Stomach (tissue), 9 donors: ENCODE results near the gene CUL9. TPM values are rescaled to one million over a fixed set of nuclear protein-coding genes. Genes with fewer than 3 reads are reported as not detected.

Source experiments
- DNase-seq, 2 donors: peaks; one replicate each; pipeline versions ENCODE4 v3.0.0 to v3.0.0-alpha.2; 2013 to 2019
- H3K27ac ChIP-seq, 5 donors: fragments of 200-600 bp in 4 of 5; sonication (generic) in 4 of 5; one replicate each; pipeline ENCODE4 v1.5.1; 2013 to 2019; ENCODE audit warnings: mild to moderate bottlenecking in 1 of 5, moderate library complexity in 1 of 5
- H3K27me3 ChIP-seq, 3 donors: fragments of 200-600 bp; sonication (generic); one replicate each; pipeline ENCODE4 v1.5.1; 2017 to 2019; ENCODE audit warnings: mixed run types in 1 of 3
- H3K36me3 ChIP-seq, 4 donors: fragments of 200-600 bp; sonication (generic); 1 replicate in 3 of 4; 2 replicates in 1 of 4; pipeline ENCODE4 v1.5.1; 2016 to 2019
- H3K4me1 ChIP-seq, 4 donors: fragments of 200-600 bp; sonication (generic); one replicate each; pipeline ENCODE4 v1.5.1; 2016 to 2019
- H3K4me3 ChIP-seq, 4 donors: fragments of 200-600 bp; sonication (generic) in 3 of 4; one replicate each; pipeline ENCODE4 v1.5.1; 2016 to 2019; ENCODE audit warnings: mild to moderate bottlenecking in 1 of 4
- H3K9me3 ChIP-seq, 4 donors: fragments of 200-600 bp; sonication (generic); one replicate each; pipeline ENCODE4 v1.5.1; 2016 to 2019
- EP300 ChIP-seq: sonication (generic); formaldehyde crosslinking; IDR thresholded peaks from one replicate; pipeline ENCODE4 v1.6.1; 2017; ENCODE audit warnings: antibody characterized with exemption
- POLR2A ChIP-seq, 4 donors: fragments of 450-650 bp; IDR thresholded peaks; one replicate each; pipeline ENCODE4 v1.6.1; 2016; ENCODE audit warnings: antibody characterized with exemption in 4 of 4, control low read depth in 2 of 4, mild to moderate bottlenecking in 1 of 4, moderate library complexity in 1 of 4
- POLR2AphosphoS5 ChIP-seq, 3 donors: sonication (generic); formaldehyde crosslinking; IDR thresholded peaks; one replicate each; pipeline ENCODE4 v1.6.1; 2016; ENCODE audit warnings: antibody characterized with exemption in 3 of 3
- WGBS, 5 donors: extraction: QIAGEN DNeasy Blood & Tissue Kit in 3 of 5; methylation state at CpG; one replicate each; pipeline versions ENCODE4 v1.1.5 to v1.1.7; 2013 to 2018; 5-methylcytosine and 5-hydroxymethylcytosine counted together
- intact Hi-C: fragments of 100-400 bp; cut with DNase I; formaldehyde crosslinking; loops from one replicate; pipeline ENCODE4 v1.15.1; 2023; ENCODE audit warnings: low total_unique reads
- polyA plus RNA-seq, 3 donors: library from polyadenylated mRNA; stranded (reverse); fragments of 200-250 nt; gene quantifications; one replicate each; pipeline ENCODE4 v1.2.3, GENCODE V29; 2013
- total RNA-seq, 5 donors: library from RNA; depleted of rRNA; stranded (reverse); fragments of >200 nt; gene quantifications; one replicate each; pipeline versions ENCODE4 v1.1.0 to v1.2.3, GENCODE V29; 2014 to 2016
- TF ChIP-seq, protein P1 (sequence below), 7 experiments: fragments of 450-650 bp in 4 of 7; fragments of 200-600 bp in 3 of 7; sonication (generic) in 3 of 7; IDR thresholded peaks; one replicate each; pipeline ENCODE4 v1.5.1; 2016 to 2019; ENCODE audit warnings: antibody characterized with exemption in 7 of 7, control low read depth in 2 of 7, mild to moderate bottlenecking in 1 of 7
- donor health status: healthy with polysubstance abuse.
- donor health status: Bipolar disorder and iron deficiency.
- donor health status: healthy.

The CUL9 gene
- total and polyA plus RNA-seq, 8 donors = 22.8 to 120 (median 45.0) TPM

- TF ChIP-seq EP300 (no peak), POLR2A (IDR thresholded peaks at IDR 0.05) (no peak), POLR2AphosphoS5 (IDR thresholded peaks at IDR 0.05) (no peak)
- TF ChIP-seq, protein P1, sequence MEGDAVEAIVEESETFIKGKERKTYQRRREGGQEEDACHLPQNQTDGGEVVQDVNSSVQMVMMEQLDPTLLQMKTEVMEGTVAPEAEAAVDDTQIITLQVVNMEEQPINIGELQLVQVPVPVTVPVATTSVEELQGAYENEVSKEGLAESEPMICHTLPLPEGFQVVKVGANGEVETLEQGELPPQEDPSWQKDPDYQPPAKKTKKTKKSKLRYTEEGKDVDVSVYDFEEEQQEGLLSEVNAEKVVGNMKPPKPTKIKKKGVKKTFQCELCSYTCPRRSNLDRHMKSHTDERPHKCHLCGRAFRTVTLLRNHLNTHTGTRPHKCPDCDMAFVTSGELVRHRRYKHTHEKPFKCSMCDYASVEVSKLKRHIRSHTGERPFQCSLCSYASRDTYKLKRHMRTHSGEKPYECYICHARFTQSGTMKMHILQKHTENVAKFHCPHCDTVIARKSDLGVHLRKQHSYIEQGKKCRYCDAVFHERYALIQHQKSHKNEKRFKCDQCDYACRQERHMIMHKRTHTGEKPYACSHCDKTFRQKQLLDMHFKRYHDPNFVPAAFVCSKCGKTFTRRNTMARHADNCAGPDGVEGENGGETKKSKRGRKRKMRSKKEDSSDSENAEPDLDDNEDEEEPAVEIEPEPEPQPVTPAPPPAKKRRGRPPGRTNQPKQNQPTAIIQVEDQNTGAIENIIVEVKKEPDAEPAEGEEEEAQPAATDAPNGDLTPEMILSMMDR (IDR thresholded peaks at IDR 0.05) = no peak
- H3K4me3 ChIP-seq = no peak overlapping the region
- intact Hi-C loops = loop anchor here (10.0 kb wide), 1 partner anchor 242 kb away; no protein-coding TSS in a partner anchor
- H3K9me3 ChIP-seq = no peaks in the 10 kb centered on the region
- WGBS, 5 donors = 82 to 89% (median 88%) methylated on average over 29 to 39 of the region's 39 CpGs
- peaks cover 0 to 7% (median 4%) of the 10 kb centered on the region in 4 donors for H3K4me1 ChIP-seq
- H3K27ac ChIP-seq = no peak overlapping the region
- no peak for DNase-seq
- no peaks in the 10 kb centered on the region for H3K36me3 ChIP-seq
- H3K27me3 ChIP-seq = peaks cover 0 to 9% (median 0%) of the 10 kb centered on the region in 3 donors
Observed at GRCh38 chr6:43262780-43263313, 80.9 kb downstream of the CUL9 start.

DNA sequence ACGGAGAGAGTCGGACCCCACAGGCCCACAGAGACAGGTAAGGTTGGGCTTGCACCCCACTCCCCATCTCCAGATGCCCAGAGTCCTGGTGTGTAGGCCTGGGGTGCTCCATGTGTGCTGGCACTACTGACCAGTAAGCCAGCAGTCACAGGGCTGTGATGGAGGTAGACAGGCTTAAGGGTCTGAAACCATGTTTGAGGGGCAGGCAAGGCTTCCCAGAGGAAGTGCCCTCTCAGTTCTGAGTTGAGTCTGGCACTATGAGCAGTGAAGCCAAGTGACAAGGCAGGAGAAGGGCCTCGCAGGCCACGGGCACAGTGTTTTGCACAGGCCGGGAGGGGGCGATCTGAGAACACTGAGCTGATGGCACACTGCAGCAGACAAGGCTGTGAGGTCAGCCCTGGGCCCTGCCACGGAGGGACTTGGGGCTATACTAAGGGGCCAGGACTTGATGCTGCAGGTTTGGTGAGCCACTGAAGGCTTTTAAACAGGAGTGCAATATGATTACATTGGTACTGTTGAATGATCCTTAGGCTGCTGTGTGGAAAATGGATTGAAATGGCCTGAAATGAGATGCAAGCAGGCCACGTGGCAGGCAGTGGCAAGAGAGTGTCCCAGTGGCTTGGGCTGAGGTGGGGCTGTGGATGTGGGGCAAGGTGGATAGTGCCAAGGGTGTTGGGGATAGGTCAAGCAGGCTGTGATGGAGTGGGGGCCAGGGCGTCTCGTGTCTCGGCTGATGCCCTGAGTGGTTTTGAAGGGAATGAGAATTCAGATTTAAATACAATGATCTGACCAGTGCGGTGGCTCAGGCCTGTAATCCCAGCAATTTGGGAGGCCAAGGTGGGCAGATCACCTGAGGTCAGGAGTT lies 81.5 kb downstream of the CUL9 start:
- Histone ChIP-seq H3K9me3 (no peaks in the 10 kb centered on the region), H3K27me3 (peaks cover 0 to 16% (median 0%) of the 10 kb centered on the region in 3 donors), H3K27ac (no peak overlapping the region), H3K36me3 (no peaks in the 10 kb centered on the region), H3K4me3 (no peak overlapping the region), H3K4me1 (peaks cover 6 to 14% (median 11%) of the 10 kb centered on the region in 4 donors)
- WGBS, 5 donors = 45 to 56% (median 50%) methylated on average over 12 of the region's 12 CpGs
- intact Hi-C loops = loop anchor here (10.0 kb wide), 1 partner anchor 241 kb away; no protein-coding TSS in a partner anchor
- DNase-seq = peak; percentile 82 to 92
- peak in 1 of 3 donors; percentile 44 for TF ChIP-seq POLR2AphosphoS5 (IDR thresholded peaks at IDR 0.05)
- no peak for TF ChIP-seq EP300
- TF ChIP-seq, protein P1 (IDR thresholded peaks at IDR 0.05) = peak in 5 of 7 experiments; percentile 48 to 74 (median 64)
- TF ChIP-seq POLR2A (IDR thresholded peaks at IDR 0.05) = peak in 1 of 4 donors; percentile 9

DNA sequence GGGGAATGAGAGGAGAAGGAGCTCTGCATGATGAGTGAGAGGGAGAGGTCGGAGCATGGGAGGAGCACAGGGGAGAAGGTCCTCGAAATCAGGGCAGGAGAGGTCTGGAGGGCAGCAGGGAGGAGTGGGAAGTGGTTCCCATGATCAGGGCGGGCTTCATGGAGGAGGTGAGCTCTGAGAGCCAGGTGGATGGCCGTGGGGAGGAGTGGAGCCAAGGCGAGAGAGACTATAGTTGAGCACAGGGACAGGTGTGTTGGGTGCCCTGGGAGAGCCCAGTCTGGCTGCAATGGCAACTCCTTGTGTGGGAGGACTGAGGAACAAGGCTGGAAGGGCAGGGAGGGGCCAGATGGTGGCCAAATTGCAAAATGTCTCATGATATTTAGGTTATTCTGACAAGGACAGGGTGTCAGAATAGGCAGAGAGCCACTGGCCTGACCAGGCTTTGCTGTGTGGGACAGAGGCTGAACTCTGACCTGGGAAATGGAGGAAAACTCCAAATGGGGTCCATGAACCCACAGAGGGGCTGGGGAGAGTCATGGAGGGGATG lies 82.7 kb downstream of the CUL9 start:
- H3K27ac ChIP-seq = no peak overlapping the region
- H3K4me1 ChIP-seq = peaks cover 17 to 25% (median 21%) of the 10 kb centered on the region in 4 donors
- H3K4me3 ChIP-seq = no peak overlapping the region
- H3K27me3 ChIP-seq = peaks cover 0 to 19% (median 7%) of the 10 kb centered on the region in 3 donors
- no peak for TF ChIP-seq POLR2AphosphoS5 (IDR thresholded peaks at IDR 0.05)
- TF ChIP-seq EP300 = no peak
- TF ChIP-seq, protein P1 (IDR thresholded peaks at IDR 0.05) = no peak
- no peak for TF ChIP-seq POLR2A (IDR thresholded peaks at IDR 0.05)
- intact Hi-C loops = loop anchor here (10.0 kb wide), 1 partner anchor 240 kb away; no protein-coding TSS in a partner anchor
- no peak for DNase-seq
- no peaks in the 10 kb centered on the region for H3K9me3 ChIP-seq
- no peaks in the 10 kb centered on the region for H3K36me3 ChIP-seq
- WGBS, 5 donors = 82 to 93% (median 85%) methylated on average over 5 of the region's 5 CpGs

DNA sequence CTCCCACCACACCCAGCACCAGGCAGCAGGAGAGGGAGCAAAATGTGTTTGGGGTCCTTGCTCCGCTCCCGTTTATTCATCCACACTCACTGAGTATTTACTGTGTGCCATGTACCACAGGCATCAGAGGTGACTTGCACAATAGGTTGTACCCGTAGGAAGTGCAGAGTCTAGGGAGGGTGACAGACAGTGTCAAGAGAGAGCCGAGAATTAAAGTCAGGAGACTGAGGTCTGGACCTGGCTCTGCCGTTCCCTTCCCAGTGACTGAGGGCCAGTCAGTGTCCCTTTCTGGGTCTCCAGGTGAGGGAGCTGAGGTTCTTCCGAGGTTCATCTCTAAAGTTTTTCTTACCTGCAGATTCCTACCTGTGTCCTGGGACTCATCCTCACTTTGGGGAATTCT lies 83.6 kb downstream of the CUL9 start:
- intact Hi-C loops = loop anchor here (10.0 kb wide), 1 partner anchor 239 kb away; no protein-coding TSS in a partner anchor

More for the DNA sequence above, 83.6 kb downstream of the CUL9 start:
- no peak for TF ChIP-seq EP300
- TF ChIP-seq, protein P1 (IDR thresholded peaks at IDR 0.05) = no peak
- TF ChIP-seq POLR2A (IDR thresholded peaks at IDR 0.05) = no peak
- no peak for TF ChIP-seq POLR2AphosphoS5 (IDR thresholded peaks at IDR 0.05)
- Histone ChIP-seq H3K4me1 (peaks cover 21 to 33% (median 27%) of the 10 kb centered on the region in 4 donors), H3K27ac (no peak overlapping the region), H3K4me3 (no peak overlapping the region), H3K27me3 (peaks cover 0 to 28% (median 8%) of the 10 kb centered on the region in 3 donors), H3K9me3 (no peaks in the 10 kb centered on the region), H3K36me3 (no peaks in the 10 kb centered on the region)
- DNase-seq = no peak
- 86 to 91% (median 89%) methylated on average over 6 of the region's 6 CpGs for WGBS, 5 donors
